MCF 10A (cell line): Measurements from ENCODE around the gene ZNF629. TPM values are rescaled to one million over a fixed set of nuclear protein-coding genes. Genes with fewer than 3 reads are reported as not detected.
A peak's percentile ranks its signal among the peaks of the same experiment; 100 is the strongest.

Source experiments
- BruUV-seq: library from RNA; stranded (reverse); fragments of 400-500 nt; replicated peaks from 2 replicates; lab custom pipeline; 2021; lab: Mats Ljungman, UMichigan
- CTCF ChIA-PET: fragments of 300-600 bp; sonication (Branson Sonifier 250); formaldehyde crosslinking; extraction: SDS; loops from one replicate; lab custom pipeline; 2021; ENCODE audit warnings: antibody characterized with exemption, inconsistent platforms; lab: Yijun Ruan, JAX
- POLR2A ChIA-PET: fragments of 300-600, 350-650 bp; sonication (Branson Sonifier 250); formaldehyde crosslinking; extraction: SDS; loops from one replicate; lab custom pipeline; 2020; ENCODE audit warnings: antibody characterized with exemption, inconsistent platforms; lab: Yijun Ruan, JAX
- DNase-seq: peaks from one replicate; pipeline ENCODE4 v3.0.0-alpha.2; 2018; ENCODE audit not compliant: unreplicated experiment
- H3K27ac Mint-ChIP-seq: one replicate; pipeline ENCODE4 v1.8.0; 2022; ENCODE audit warnings: mild to moderate bottlenecking, low read depth, mixed read lengths; ENCODE audit not compliant: unreplicated experiment
- H3K27me3 Mint-ChIP-seq: one replicate; pipeline ENCODE4 v1.8.0; 2022; ENCODE audit warnings: mixed read lengths; ENCODE audit not compliant: insufficient read depth, unreplicated experiment
- H3K36me3 Mint-ChIP-seq: one replicate; pipeline ENCODE4 v1.8.0; 2022; ENCODE audit warnings: mild to moderate bottlenecking, moderate library complexity, mixed read lengths; ENCODE audit not compliant: insufficient read depth, unreplicated experiment
- H3K4me1 Mint-ChIP-seq: one replicate; pipeline ENCODE4 v1.8.0; 2022; ENCODE audit warnings: mixed read lengths; ENCODE audit not compliant: insufficient read depth, unreplicated experiment
- H3K4me3 Mint-ChIP-seq: one replicate; pipeline ENCODE4 v1.8.0; 2022; ENCODE audit warnings: mild to moderate bottlenecking, moderate library complexity, mixed read lengths; ENCODE audit not compliant: unreplicated experiment
- H3K9me3 Mint-ChIP-seq: one replicate; pipeline ENCODE4 v1.8.0; 2022; ENCODE audit warnings: mixed read lengths; ENCODE audit not compliant: unreplicated experiment
- CTCF ChIP-seq: fragments of 200-600 bp; IDR thresholded peaks from one replicate; pipeline ENCODE4 v1.8.0; 2022; ENCODE audit warnings: antibody characterized with exemption, mild to moderate bottlenecking; ENCODE audit not compliant: unreplicated experiment
- intact Hi-C: fragments of 100-400 bp; cut with micrococcal nuclease; formaldehyde crosslinking; loops from 2 replicates; pipeline ENCODE4 v1.14.1; 2022
- total RNA-seq: library from RNA; stranded (reverse); gene quantifications from 2 replicates; pipeline ENCODE4 v1.2.3, GENCODE V29; 2022

The ZNF629 gene
- total RNA-seq, 1 experiment from 2014 or later, result 10.9 TPM

- no TSS peak for BruUV-seq
- ChIA-PET POLR2A (interaction anchor here (0.7 to 5.9 kb wide), 11 partner anchors 8 to 76 kb away, joined by 3 to 41 read pairs (median 5); partner anchors contain the start of gene PHKG2), CTCF (interaction anchor here (0.6 to 1.1 kb wide), 4 partner anchors 30 to 105 kb away, joined by 3 to 4 read pairs (median 3); partner anchors contain the start of gene FBRS)
- no peak for TF ChIP-seq CTCF
- Mint-ChIP-seq H3K4me1 (peaks cover 17% of the 10 kb centered on the region), H3K27ac (peak overlapping the region; percentile 88), H3K36me3 (peaks cover 53% of the 10 kb centered on the region), H3K9me3 (no peaks in the 10 kb centered on the region), H3K27me3 (no peaks in the 10 kb centered on the region), H3K4me3 (peak overlapping the region; percentile 87)
- no peak for DNase-seq
- intact Hi-C loops, result loop anchor here (1.0 kb wide), 1 partner anchor 22 kb away; no protein-coding TSS in a partner anchor
Measured at GRCh38 chr16:30762991-30763725, 23.8 kb downstream of the ZNF629 start.

- intact Hi-C loops, result loop anchor here (1.0 kb wide), 1 partner anchor 21 kb away; no protein-coding TSS in a partner anchor
- H3K4me3 Mint-ChIP-seq, result peak within 1 kb of the TSS; percentile 87
- no peak for TF ChIP-seq CTCF
- ChIA-PET POLR2A (interaction anchor here (0.7 to 5.9 kb wide), 11 partner anchors 9 to 77 kb away, joined by 3 to 55 read pairs (median 7); partner anchors contain the start of gene PHKG2), CTCF (interaction anchor here (1.1 kb wide), 1 partner anchor 83 kb away, joined by 3 read pairs; no protein-coding TSS in a partner anchor)
- peak; percentile 98 for DNase-seq
- peaks cover 45% of the 10 kb centered on the region for H3K36me3 Mint-ChIP-seq
- no peaks in the 10 kb centered on the region for H3K9me3 Mint-ChIP-seq
- BruUV-seq, result TSS peak; percentile 65
- no peaks in the 10 kb centered on the region for H3K27me3 Mint-ChIP-seq
- peaks cover 17% of the 10 kb centered on the region for H3K4me1 Mint-ChIP-seq
- peak within 1 kb of the TSS; percentile 88 for H3K27ac Mint-ChIP-seq
Measured at GRCh38 chr16:30761928-30762902, 24.8 kb downstream of the ZNF629 start, which contains the start of the genes CFAP119 and RNF40. Gene CFAP119, minus strand, starts transcription at chr16:30762062. Its CDS starts 314 bp downstream, at chr16:30761748. Gene RNF40, plus strand, starts transcription at chr16:30762322. Its CDS starts 224 bp downstream, at chr16:30762546.

- no peaks in the 10 kb centered on the region for H3K27me3 Mint-ChIP-seq
- peaks cover 17% of the 10 kb centered on the region for H3K4me1 Mint-ChIP-seq
- POLR2A ChIA-PET, result interaction anchor here (0.6 to 5.9 kb wide), 4 partner anchors 13 to 64 kb away, joined by 3 to 55 read pairs (median 30); partner anchors contain the start of gene PHKG2
- intact Hi-C loops, result no loop called here
- H3K9me3 Mint-ChIP-seq, result no peaks in the 10 kb centered on the region
- CTCF ChIA-PET, result no interaction called here
- peak overlapping the region; percentile 88 for H3K27ac Mint-ChIP-seq
- TF ChIP-seq CTCF, result no peak
- H3K4me3 Mint-ChIP-seq, result peak overlapping the region; percentile 87
- no TSS peak for BruUV-seq
- peak; percentile 29 for DNase-seq
- H3K36me3 Mint-ChIP-seq, result peaks cover 38% of the 10 kb centered on the region
Measured at GRCh38 chr16:30761427-30761927, 25.5 kb downstream of the ZNF629 start.
